HG03097 (cell line): ENCODE measurements around the gene CLEC4E.
"Not testable (repeated sequence)": the region's sequence is repeated elsewhere in the genome, so short reads cannot be mapped to it uniquely, and the experiment has no call there.

Experiments
- ATAC-seq: cut with Tn5 transposase; IDR thresholded peaks from one replicate; pipeline ENCODE4 v1.9.1; 2021; ENCODE audit not compliant: unreplicated experiment, low FRiP score

The CLEC4E gene

GRCh38 chr12:8540831-8541230 is at the start of gene CLEC4E:
TSS of gene CLEC4E (minus strand) at chr12:8540905. CDS start at chr12:8540797, 108 bp downstream.
- not testable (repeated sequence) for ATAC-seq

- no peak for ATAC-seq
These were observed 49.0 kb upstream of the CLEC4E start for GRCh38 chr12:8589679-8590078.

- not testable (repeated sequence) for ATAC-seq
These were observed 43.8 kb upstream of the CLEC4E start for GRCh38 chr12:8584478-8584877.

- no peak for ATAC-seq
These were observed 43.3 kb upstream of the CLEC4E start for GRCh38 chr12:8584004-8584403.

- no peak for ATAC-seq
These were observed 40.5 kb upstream of the CLEC4E start for GRCh38 chr12:8581098-8581784.

GRCh38 chr12:8577879-8578278 is 37.2 kb upstream of the CLEC4E start:
- no peak for ATAC-seq

GRCh38 chr12:8572507-8572906 is 31.8 kb upstream of the CLEC4E start:
- ATAC-seq = no peak

- no peak for ATAC-seq
These were observed 25.8 kb upstream of the CLEC4E start for GRCh38 chr12:8566525-8566924.

- not testable (repeated sequence) for ATAC-seq
These were observed 25.3 kb upstream of the CLEC4E start for GRCh38 chr12:8566052-8566451.

- ATAC-seq = no peak
These were observed 24.0 kb upstream of the CLEC4E start for GRCh38 chr12:8564656-8565055.

- ATAC-seq = no peak
These were observed 22.7 kb upstream of the CLEC4E start for GRCh38 chr12:8563356-8563755.

- no peak for ATAC-seq
These were observed 21.6 kb upstream of the CLEC4E start for GRCh38 chr12:8562310-8562709.

GRCh38 chr12:8561011-8561410 is 20.3 kb upstream of the CLEC4E start:
- no peak for ATAC-seq

GRCh38 chr12:8559676-8560075 is 19.0 kb upstream of the CLEC4E start:
- ATAC-seq = no peak

GRCh38 chr12:8556531-8557097 is 15.9 kb upstream of the CLEC4E start:
- no peak for ATAC-seq

- no peak for ATAC-seq
These were observed 13.9 kb upstream of the CLEC4E start for GRCh38 chr12:8554451-8555195.

- no peak for ATAC-seq
These were observed 12.5 kb upstream of the CLEC4E start for GRCh38 chr12:8553088-8553627.

GRCh38 chr12:8549381-8549780 is 8.7 kb upstream of the CLEC4E start:
- ATAC-seq = no peak

- no peak for ATAC-seq
These were observed 7.5 kb upstream of the CLEC4E start for GRCh38 chr12:8548192-8548591.

- no peak for ATAC-seq
These were observed 6.9 kb upstream of the CLEC4E start for GRCh38 chr12:8547645-8548044.

- ATAC-seq = no peak
These were observed 5.9 kb upstream of the CLEC4E start for GRCh38 chr12:8546591-8546990.
